Natural killer cell (primary cell): Measurements from ENCODE around the gene TBX3. TPM values are rescaled to one million over a fixed set of nuclear protein-coding genes. Genes with fewer than 3 reads are reported as not detected.

Experiments used
- ATAC-seq, 3 donors: fragments of 150-1000 bp in 2 of 3; fragments of 200-7000 bp in 1 of 3; cut with Tn5 transposase; 1 replicate in 1 of 3; 2 replicates in 2 of 3; pipeline ENCODE4 v1.10.0; 2021; ENCODE audit warnings: mild to moderate bottlenecking in 2 of 3, moderate library complexity in 2 of 3
- DNase-seq, 2 donors: peaks; one replicate each; pipeline versions ENCODE4 v3.0.0 to v3.0.0-alpha.2; 2013 to 2021; ENCODE audit warnings: mixed read lengths in 1 of 2
- H3K27ac ChIP-seq: one replicate; pipeline ENCODE4 v1.5.1; 2013; ENCODE audit warnings: mild to moderate bottlenecking, low read length
- H3K27me3 ChIP-seq: one replicate; pipeline ENCODE4 v1.6.1; 2013; ENCODE audit warnings: low read length; ENCODE audit not compliant: control insufficient read depth, insufficient read depth
- H3K36me3 ChIP-seq: one replicate; pipeline ENCODE4 v1.6.1; 2013; ENCODE audit warnings: low read length; ENCODE audit not compliant: control insufficient read depth, insufficient read depth
- H3K4me1 ChIP-seq: one replicate; pipeline ENCODE4 v1.6.1; 2013; ENCODE audit warnings: low read length; ENCODE audit not compliant: control insufficient read depth, insufficient read depth
- H3K4me3 ChIP-seq: one replicate; pipeline ENCODE4 v1.5.1; 2013; ENCODE audit warnings: low read length
- H3K9me3 ChIP-seq: one replicate; pipeline ENCODE4 v1.6.1; 2013; ENCODE audit warnings: low read length; ENCODE audit not compliant: control insufficient read depth, insufficient read depth
- H3K27ac Mint-ChIP-seq, 2 donors: one replicate each; pipeline ENCODE4 v1.8.0; 2022; ENCODE audit warnings: mild to moderate bottlenecking in 2 of 2, mixed read lengths in 2 of 2, moderate library complexity in 1 of 2
- H3K27me3 Mint-ChIP-seq, 2 donors: one replicate each; pipeline ENCODE4 v1.8.0; 2022; ENCODE audit warnings: low read depth in 2 of 2, mixed read lengths in 2 of 2
- H3K36me3 Mint-ChIP-seq: one replicate; pipeline ENCODE4 v1.8.0; 2022; ENCODE audit warnings: mixed read lengths
- H3K4me1 Mint-ChIP-seq, 2 donors: one replicate each; pipeline ENCODE4 v1.8.0; 2022; ENCODE audit warnings: mixed read lengths in 2 of 2
- H3K4me3 Mint-ChIP-seq: one replicate; pipeline ENCODE4 v1.8.0; 2022; ENCODE audit warnings: mild to moderate bottlenecking, moderate library complexity, mixed read lengths
- H3K9me3 Mint-ChIP-seq, 2 donors: one replicate each; pipeline ENCODE4 v1.8.0; 2022; ENCODE audit warnings: mixed read lengths in 2 of 2
- WGBS: methylation state at CpG from one replicate; pipeline ENCODE4 v1.1.7; 2013; ENCODE audit warnings: missing lambda C conversion rate; ENCODE audit not compliant: insufficient coverage; 5-methylcytosine and 5-hydroxymethylcytosine counted together
- intact Hi-C: fragments of 100-400 bp; cut with micrococcal nuclease; formaldehyde crosslinking; loops from one replicate; pipeline ENCODE4 v1.14.2; 2022
- total RNA-seq, 4 donors: library from RNA; stranded (reverse); fragments of 120-200 nt in 1 of 4; gene quantifications; one replicate each; pipeline versions ENCODE4 v1.2.3 to v1.2.4, GENCODE V29; 2013 to 2022
- TF ChIP-seq, protein P1 (sequence below): fragments of 200-600 bp; IDR thresholded peaks from one replicate; pipeline ENCODE4 v1.8.0; 2022; ENCODE audit warnings: antibody characterized with exemption

TBX3 gene
- total RNA-seq, 3 donors from 2014 or later (not counting 1 experiment from before 2014, with no cell fraction given): 0.05 TPM; not detected in 2

DNA sequence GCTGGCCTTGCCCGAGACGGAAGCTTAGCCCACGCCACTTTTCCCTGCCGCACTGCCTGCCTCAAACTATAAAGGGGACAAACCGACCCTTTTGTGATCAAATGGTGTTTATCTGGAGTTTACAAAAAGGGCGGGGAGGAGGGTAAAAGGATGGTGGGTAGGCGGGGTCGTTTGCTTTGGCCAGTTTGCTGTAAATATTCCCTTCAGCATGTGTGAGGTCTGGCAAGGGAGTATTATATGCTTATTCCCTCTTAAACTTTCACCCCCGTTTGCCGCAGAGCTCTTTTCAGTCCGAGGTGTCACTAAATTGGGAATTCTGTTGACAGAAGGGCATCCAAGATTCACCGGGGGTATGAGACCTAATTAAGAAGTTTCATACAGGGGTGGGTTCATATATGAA, 3.8 kb upstream of the TBX3 start:
- no peak overlapping the region for H3K4me3 ChIP-seq
- 22% methylated on average over 9 of the region's 12 CpGs for WGBS
- Mint-ChIP-seq H3K27ac (no peak overlapping the region), H3K4me1 (peaks cover 14% of the 10 kb centered on the region in 2 donors), H3K36me3 (peaks cover 9% of the 10 kb centered on the region), H3K9me3 (no peaks in the 10 kb centered on the region), H3K4me3 (no peak overlapping the region), H3K27me3 (peaks cover 56 to 67% of the 10 kb centered on the region in 2 donors)
- intact Hi-C loops: no loop called here
- ATAC-seq: no peak
- no peaks in the 10 kb centered on the region for H3K36me3 ChIP-seq
- no peak overlapping the region for H3K27ac ChIP-seq
- H3K27me3 ChIP-seq: peaks cover 55% of the 10 kb centered on the region
- TF ChIP-seq, protein P1, sequence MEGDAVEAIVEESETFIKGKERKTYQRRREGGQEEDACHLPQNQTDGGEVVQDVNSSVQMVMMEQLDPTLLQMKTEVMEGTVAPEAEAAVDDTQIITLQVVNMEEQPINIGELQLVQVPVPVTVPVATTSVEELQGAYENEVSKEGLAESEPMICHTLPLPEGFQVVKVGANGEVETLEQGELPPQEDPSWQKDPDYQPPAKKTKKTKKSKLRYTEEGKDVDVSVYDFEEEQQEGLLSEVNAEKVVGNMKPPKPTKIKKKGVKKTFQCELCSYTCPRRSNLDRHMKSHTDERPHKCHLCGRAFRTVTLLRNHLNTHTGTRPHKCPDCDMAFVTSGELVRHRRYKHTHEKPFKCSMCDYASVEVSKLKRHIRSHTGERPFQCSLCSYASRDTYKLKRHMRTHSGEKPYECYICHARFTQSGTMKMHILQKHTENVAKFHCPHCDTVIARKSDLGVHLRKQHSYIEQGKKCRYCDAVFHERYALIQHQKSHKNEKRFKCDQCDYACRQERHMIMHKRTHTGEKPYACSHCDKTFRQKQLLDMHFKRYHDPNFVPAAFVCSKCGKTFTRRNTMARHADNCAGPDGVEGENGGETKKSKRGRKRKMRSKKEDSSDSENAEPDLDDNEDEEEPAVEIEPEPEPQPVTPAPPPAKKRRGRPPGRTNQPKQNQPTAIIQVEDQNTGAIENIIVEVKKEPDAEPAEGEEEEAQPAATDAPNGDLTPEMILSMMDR: no peak
- DNase-seq: no peak
- peaks cover 24% of the 10 kb centered on the region for H3K4me1 ChIP-seq
- H3K9me3 ChIP-seq: peaks cover 6% of the 10 kb centered on the region

DNA sequence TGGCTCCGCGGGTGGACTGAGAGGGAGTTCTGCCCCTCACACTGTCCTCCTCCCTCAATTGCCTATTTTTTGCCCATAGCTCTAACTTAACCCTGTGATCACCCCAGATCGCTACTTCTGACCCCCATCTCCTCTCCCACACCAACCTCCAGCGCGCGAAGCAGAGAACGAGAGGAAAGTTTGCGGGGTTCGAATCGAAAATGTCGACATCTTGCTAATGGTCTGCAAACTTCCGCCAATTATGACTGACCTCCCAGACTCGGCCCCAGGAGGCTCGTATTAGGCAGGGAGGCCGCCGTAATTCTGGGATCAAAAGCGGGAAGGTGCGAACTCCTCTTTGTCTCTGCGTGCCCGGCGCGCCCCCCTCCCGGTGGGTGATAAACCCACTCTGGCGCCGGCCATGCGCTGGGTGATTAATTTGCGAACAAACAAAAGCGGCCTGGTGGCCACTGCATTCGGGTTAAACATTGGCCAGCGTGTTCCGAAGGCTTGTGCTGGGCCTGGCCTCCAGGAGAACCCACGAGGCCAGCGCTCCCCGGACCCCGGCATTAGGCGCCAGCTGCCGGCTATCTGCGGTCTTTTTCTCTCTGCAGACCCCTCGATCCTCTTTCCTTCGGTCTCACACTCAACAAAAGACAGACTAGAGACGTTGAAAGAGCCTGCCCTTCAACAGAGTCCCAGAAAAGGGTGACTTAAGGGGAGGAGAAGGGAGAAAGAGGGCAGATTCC, 3.0 kb upstream of the TBX3 start:
- Histone ChIP-seq H3K4me1 (peaks cover 26% of the 10 kb centered on the region), H3K36me3 (no peaks in the 10 kb centered on the region), H3K4me3 (no peak overlapping the region), H3K9me3 (peaks cover 6% of the 10 kb centered on the region), H3K27me3 (peaks cover 57% of the 10 kb centered on the region), H3K27ac (no peak overlapping the region)
- TF ChIP-seq, protein P1: no peak
- Mint-ChIP-seq H3K4me1 (peaks cover 15 to 17% of the 10 kb centered on the region in 2 donors), H3K36me3 (peaks cover 9% of the 10 kb centered on the region), H3K9me3 (no peaks in the 10 kb centered on the region), H3K27ac (no peak overlapping the region), H3K4me3 (no peak overlapping the region), H3K27me3 (peaks cover 65 to 74% of the 10 kb centered on the region in 2 donors)
- WGBS: 9% methylated on average over 39 of the region's 41 CpGs
- DNase-seq (no peak), ATAC-seq (no peak)
- intact Hi-C loops: no loop called here

DNA sequence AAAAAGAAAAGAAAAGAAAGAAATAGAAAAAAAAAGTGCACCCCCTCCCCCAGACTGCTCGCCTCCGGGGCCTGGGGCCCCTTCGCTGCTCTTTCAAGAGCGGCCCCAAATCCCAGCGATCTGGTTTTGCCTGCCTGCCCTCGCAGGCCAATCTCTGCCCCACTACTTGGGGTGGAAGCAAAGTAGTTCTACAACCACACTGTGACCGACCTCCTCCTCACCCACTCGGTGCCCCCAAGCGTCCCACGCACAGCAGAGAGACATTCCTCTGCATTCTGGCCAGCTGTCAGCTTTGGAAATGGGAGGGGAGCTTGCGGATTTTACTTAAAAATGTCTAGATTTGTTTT, 2.4 kb upstream of the TBX3 start:
- no peak overlapping the region for H3K27ac Mint-ChIP-seq
- peaks cover 15 to 17% of the 10 kb centered on the region in 2 donors for H3K4me1 Mint-ChIP-seq
- no peak for DNase-seq
- H3K36me3 Mint-ChIP-seq: peaks cover 9% of the 10 kb centered on the region
- Histone ChIP-seq H3K4me1 (peaks cover 26% of the 10 kb centered on the region), H3K9me3 (peaks cover 6% of the 10 kb centered on the region), H3K27ac (no peak overlapping the region), H3K36me3 (no peaks in the 10 kb centered on the region), H3K27me3 (peaks cover 62% of the 10 kb centered on the region), H3K4me3 (no peak overlapping the region)
- ATAC-seq: no peak
- no peaks in the 10 kb centered on the region for H3K9me3 Mint-ChIP-seq
- intact Hi-C loops: no loop called here
- TF ChIP-seq, protein P1: no peak
- 9% methylated on average over 11 of the region's 11 CpGs for WGBS
- peaks cover 70 to 74% of the 10 kb centered on the region in 2 donors for H3K27me3 Mint-ChIP-seq
- H3K4me3 Mint-ChIP-seq: no peak overlapping the region

DNA sequence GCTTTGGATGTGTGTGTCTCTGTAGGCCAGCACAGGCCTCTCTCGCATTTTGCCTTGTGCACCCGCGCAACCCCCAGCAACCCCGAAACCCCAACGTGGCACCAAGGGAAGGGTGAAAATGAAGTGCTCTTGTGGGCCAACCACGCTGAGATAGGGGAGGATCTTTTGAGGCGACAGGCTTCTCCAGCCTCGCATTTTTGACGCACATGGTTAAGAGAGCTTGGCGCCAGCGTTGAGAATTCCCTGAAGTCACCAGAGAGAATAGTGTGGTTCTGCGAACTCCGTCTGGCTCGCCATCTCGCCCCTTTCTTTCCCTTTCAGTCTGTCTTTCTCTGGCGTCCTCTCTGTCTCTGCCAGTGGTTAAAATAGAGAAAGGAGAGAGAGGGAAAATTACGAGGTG, 1.9 kb upstream of the TBX3 start:
- peaks cover 62% of the 10 kb centered on the region for H3K27me3 ChIP-seq
- intact Hi-C loops: no loop called here
- H3K36me3 ChIP-seq: no peaks in the 10 kb centered on the region
- H3K36me3 Mint-ChIP-seq: peaks cover 9% of the 10 kb centered on the region
- H3K9me3 Mint-ChIP-seq: no peaks in the 10 kb centered on the region
- TF ChIP-seq, protein P1: no peak
- no peak overlapping the region for H3K4me3 ChIP-seq
- ATAC-seq (no peak), DNase-seq (no peak)
- H3K9me3 ChIP-seq: peaks cover 6% of the 10 kb centered on the region
- WGBS: 22% methylated on average over 15 of the region's 17 CpGs
- peaks cover 15 to 17% of the 10 kb centered on the region in 2 donors for H3K4me1 Mint-ChIP-seq
- H3K27ac Mint-ChIP-seq: no peak overlapping the region
- H3K27me3 Mint-ChIP-seq: peaks cover 70 to 76% of the 10 kb centered on the region in 2 donors
- H3K27ac ChIP-seq: no peak overlapping the region
- no peak overlapping the region for H3K4me3 Mint-ChIP-seq
- H3K4me1 ChIP-seq: peaks cover 26% of the 10 kb centered on the region
